Ureter (tissue), 1 donor: ENCODE measurements around the gene PRKCA. TPM values are rescaled to one million over a fixed set of nuclear protein-coding genes. Genes with fewer than 3 reads are reported as not detected.

Experiments used
- DNase-seq: peaks from one replicate; pipeline ENCODE4 v3.0.0-alpha.2; 2020; ENCODE audit warnings: low spot score
- total RNA-seq: library from RNA; stranded (reverse); gene quantifications from one replicate; pipeline ENCODE4 v1.2.4, GENCODE V29; 2023
- donor health status: DM: yes; HTN: yes; CAD: no.

The PRKCA gene
- total RNA-seq, 1 donor from 2014 or later, result 58.1 TPM

DNA sequence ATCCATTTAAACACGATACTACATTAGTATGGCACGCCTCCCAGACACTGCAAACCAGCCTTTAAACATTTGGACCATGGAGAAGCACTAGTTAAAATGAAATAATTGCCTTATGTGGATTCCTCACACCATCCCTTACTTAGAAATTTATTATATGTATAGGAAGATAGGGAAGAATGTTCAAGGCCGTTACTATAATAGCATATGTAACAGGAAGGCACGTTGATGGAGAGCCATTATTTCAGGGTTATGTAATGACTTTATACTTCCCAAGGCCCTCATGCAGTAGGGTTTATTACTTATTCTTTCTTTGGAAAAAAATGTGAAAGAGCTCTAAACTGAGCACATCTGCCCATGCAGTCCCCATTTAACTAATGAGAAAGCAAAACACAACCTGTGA, 435.9 kb downstream of the PRKCA start:
- DNase-seq, result no peak

DNA sequence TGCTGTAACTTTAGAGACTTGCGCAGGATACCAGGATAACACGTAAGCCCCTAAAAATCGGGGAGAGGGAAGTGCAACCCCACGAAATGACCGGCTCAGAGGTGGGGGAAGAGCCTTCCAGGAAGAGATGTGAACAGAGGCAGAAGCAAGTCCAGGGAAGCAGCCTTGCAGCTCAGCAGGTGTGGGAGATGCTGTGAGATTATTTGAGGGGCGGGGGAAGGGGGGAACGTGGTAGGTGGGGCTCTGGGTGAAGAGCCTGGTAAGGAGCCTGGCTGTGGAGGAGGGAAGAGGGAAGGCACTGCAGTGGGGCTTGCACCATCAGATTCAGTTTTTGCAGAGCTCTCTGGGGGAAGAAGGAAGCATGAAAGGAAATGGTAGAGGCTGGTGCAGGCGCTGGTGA, 437.1 kb downstream of the PRKCA start:
- DNase-seq, result no peak

DNA sequence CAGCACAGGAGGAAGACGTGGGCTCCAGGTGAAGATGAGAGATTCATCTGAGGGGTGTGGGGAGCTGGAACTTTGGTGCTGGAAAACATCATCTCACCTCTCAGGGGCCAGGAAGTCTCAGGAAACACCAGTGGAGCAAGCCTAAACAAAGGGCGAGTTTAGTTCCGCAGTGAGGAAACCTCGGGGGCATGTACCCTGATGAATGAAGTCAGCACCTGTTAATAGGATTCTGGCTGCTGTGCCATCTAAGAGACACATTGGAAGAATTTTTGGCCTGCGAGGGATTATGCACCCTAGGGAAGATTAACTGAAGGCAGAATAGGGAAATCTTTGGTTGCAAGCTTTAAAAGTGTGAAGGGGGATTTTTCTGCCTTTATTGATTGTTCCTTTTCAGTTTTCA, 437.8 kb downstream of the PRKCA start:
- DNase-seq, result no peak

DNA sequence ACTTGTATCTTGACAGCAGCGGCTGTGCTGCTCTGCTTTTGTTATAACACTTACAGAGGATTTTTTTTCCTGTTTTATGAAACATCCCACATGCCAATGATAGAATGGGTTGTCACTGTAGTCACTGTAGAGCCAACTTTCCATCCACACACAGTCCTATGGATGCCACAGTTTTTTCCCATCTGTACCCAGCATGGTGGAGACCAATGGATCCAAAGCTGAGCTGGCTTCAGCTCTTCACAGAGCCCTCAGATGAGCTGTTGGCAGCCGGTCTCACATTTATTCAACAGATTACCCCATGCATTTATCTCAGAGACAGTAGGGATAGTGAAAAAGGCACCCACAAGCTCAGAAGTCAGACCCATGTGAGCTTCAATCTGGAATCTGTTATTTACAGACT, 441.1 kb downstream of the PRKCA start:
- DNase-seq, result no peak

DNA sequence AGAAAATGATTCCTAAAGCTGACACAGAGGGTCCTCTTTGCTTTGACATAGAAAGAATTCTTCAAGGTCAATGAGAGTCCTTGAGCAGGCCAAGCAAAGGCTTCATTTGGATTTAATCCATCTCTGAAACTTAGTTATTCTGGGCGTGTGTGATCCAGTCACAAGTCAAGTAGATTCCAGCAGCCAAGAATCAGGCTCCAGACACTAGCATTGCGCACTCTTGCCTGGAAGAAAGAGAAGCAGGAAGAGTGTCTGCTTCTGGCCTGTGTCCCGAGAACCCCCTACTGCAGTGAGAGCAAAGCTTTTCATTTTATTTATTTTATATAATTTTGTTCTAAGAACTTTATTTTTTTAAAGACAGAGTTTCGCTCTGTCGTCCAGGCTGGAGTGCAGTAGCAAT, 444.3 kb downstream of the PRKCA start:
- DNase-seq, result no peak

DNA sequence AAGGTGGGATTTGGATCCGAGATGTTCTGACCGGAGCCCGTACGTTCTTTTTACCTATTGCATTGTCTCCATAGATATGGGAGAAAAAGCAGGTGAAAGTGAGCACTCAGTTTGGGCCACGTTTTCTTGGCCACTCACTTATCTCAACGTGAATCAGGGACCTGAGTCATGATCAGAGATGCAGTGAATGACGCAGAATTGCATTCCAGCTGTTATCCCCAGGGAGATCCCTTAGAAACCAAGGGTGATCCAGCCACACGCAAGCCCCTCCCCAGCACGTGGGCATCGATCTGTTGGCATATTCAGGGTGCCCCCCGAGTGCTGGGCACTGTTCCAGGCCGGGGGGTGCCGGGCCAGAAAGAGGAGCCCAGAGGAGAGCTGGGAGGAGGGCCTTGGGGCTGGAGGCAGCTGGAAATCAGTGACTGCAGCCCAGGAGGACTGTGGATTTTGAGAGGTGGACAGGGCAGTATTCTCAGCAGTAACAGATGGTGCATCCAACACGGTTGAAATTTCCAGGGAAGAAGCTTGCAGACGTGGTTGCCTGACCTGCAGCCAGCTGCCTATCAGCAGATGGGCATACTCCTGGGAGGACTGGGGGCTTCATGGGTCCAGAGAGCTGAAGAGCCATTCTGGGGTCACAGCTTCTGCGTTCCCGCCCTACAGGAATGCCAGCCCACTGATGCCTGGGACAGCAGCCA, 445.3 kb downstream of the PRKCA start:
- DNase-seq, result no peak

DNA sequence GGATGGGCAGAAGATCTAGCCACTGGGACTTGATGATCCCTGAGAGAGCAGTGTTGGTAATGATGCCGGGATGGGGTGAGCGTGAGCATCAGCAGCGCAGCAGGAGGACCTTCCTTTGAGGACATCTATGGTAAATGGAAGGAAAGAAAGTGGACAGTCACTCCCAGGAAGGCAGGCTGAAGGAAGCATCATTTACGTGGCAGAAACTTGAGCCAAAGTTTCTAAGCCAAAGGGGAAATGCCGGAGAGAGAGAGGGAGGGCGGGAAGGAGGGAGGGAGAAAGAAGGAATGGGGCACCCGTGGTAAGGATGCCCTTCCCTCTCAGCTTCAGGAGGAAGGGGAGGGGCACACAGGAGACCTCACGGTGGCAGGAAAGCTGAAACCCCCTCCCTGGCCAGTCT, 446.2 kb downstream of the PRKCA start:
- no peak for DNase-seq

DNA sequence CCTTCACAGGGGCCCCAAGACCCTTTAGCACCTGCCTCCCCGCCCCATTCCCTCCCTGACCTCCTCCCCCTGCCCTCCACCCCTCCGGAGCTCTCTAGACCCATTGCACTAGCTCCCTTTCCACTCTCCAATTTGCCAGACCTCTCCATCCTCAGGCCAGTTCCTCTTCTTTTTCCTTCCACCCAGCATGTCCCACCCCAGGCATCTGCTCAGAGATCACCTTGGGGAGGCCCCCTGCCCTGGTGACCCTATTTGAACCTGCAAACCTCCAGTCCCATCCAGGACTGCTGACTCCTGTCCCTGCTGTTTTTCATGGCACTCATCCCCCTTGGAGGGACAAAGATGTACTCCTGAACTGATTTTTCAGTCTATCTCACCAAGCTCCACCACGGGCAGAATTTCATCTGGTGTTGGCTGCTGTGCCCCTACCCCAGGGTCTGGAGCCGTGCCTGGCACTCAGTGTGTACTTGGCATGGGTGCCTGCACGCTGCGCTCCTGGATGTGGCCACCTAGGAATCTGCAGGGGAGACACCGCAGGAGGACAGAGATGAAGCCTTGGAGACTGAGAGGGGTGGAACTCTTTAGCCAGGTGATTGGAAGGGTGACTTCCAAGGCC, 446.9 kb downstream of the PRKCA start:
- DNase-seq, result no peak

DNA sequence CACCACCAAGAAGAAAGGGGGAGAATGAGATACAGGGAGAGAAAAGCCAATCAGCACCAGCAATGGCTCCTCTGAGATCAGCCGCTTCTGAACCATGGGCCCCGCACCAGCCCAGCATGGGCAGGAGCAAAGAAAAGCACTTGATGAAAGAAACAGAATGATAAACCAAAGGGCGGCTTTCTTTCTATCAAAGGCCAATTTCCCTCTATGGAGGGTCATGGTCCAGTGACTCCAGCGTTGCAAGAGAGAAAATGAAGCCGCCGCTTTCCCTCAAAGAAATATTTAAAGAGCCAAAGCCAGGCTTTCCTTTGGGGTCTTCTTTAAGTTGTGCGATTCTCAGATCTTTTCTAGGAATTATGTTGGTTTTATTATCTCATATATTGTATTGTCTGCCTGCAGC, 447.7 kb downstream of the PRKCA start:
- DNase-seq, result no peak

DNA sequence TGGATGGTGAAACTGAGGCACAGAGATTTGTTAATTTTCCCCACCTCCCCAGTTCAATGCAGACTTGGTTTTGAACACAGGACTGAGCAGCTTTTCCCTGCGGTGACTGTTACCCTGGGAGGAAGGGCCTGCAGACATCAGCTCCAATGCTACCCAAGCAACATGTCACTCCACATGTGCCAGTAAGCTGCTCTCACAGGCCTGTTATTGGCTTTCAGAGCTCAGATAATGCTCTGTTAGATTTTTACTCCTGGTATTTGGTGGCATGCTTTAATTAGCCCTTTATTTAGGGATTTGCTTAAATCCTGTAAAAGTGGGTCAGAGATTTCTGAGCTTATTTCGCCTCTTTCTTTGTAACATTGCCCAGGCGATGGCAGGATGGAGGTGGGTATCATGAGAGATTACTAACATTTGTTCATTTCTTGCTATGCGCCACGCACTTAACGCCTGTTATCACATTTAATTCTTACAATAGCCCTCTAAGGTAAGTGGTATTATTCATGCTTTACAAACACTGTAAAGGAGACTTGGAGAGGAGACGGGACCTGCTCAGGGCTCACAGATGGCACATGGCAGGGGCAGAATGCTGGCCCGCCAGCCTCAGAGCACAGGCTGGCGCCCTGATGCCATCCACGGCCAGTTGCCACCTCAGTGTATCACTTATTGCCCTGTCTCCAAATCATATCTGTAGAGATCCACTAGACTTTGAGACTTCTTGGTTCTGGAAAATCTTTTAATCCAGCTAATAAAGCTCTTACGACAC, 448.5 kb downstream of the PRKCA start:
- no peak for DNase-seq

DNA sequence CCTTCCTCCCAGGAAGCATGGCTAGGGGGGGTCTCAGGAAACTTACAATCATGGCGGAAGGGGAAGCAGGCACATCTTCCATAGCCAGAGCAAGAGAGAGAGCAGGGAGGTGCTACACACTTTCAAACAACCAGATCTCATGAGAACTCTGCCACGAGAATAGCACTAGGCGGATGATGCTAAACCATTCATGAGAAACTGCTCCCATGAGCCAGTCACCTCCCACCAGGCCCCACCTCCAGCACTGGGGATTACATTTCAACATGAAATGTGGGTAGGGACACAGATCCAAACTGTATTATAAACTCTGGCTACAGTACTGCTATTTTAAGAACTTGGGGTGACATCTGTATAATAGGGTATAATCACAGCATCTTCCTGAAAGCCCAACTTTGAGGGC, 449.4 kb downstream of the PRKCA start:
- DNase-seq, result no peak

DNA sequence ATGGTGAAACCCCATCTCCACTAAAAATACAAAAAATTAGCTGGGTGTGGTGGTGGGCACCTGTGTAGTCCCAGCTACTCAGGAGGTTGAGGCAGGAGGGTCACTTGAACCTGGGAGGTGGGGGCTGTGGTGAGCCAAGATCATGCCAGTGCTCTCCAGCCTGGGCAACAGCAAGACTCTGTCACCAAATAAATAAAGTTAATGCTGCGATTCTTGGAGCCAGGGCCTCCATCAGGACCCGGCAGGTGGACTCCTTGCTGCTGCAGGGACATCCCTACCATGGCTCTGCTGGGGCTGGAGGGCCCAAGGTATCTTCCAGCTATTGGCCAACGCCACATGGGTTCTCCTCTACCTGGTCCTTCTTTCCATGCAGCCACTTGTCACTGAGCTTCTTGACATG, 450.0 kb downstream of the PRKCA start:
- no peak for DNase-seq

DNA sequence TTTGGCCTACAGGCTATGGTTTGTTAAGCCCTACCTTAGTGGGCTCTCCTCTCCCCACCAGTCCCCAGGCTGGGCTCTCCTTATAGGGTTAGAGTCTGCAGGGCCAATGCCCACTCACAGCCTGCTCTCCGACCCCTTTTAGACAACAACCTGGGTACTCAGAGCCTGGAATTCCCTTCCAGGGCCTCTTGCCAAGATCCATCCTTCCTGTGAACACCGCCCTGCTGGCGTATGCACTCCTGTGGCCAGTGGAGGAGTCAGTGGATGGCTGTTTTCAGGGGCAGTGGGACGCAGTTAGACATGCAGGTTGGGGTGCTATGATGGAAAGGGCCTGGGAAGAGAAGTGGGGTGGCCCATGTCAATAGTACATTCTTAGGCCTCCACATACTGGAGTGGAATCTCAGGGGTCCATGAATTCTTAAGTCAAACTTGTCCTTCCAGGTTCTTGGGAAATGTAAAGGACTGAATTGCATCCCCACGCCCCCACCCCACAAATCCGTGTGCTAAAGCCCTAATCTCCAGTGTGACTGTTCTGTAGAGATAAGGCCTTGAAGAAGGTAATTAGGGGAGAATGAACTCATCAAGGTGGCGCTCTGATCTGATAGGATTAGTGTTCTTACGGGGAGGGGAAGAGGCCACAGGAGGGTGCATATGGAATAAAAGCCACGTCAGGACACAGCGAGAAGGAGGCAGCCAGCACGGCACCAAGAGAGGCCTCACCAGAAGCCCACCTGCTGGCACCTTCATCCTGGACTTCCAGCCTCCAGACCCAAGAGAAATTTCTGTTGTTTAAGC, 450.9 kb downstream of the PRKCA start:
- no peak for DNase-seq

DNA sequence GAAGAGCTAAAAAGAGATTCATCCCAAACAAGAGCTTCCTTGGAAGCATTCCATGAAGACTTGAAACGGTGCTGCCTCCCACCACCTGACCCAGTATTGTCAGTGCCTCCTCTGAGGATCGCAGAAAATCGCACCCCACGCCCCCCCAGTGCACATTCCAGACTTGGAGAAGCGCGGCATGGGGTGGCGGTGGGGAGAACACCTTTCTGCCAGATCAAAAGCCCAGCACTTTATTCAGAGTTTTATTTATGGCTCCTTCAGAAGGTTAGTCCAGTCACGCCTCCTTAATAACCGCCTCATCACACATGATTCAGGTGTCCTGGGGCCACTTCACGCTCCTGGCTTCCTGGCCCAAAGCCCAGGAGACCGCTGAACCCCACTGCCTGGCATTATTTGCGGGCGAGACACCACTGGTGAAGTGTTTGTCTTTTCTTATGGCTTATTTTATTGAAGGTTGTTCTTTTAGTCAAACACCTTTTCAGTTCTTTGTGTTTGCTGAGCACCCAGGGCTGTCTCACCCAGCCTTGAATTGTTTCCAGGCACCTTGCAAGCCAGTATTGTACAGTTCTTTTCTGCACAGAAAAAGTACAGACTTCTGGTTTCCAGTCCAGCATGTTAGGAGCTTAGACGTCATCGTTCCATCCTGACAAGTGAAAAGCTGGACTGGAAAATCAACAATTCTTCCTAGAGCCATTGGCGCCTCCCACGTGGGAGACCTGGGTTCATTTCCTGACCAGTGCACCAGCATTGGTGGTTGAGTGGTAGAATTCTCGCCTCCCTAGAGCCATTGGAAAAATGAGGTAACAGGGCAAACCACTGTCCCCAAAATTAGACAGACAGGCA, 452.9 kb downstream of the PRKCA start:
- DNase-seq, result no peak

DNA sequence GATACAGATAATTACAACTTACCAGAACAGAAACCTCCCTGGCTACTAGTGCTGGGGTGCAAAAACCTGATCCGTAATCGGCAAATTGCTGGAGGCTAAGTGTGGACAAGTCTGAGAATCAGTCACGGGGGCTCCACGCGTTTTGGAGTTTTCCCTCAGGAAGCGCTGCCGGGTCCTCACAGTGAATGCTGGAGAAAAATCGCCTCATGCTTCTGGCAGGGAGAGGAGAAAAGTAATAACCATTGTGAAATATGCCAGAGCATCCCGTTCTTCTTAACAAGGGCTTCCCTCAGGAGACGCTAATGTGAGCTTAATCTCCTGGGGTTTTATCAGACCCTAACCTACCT, 453.5 kb downstream of the PRKCA start:
- DNase-seq, result no peak

DNA sequence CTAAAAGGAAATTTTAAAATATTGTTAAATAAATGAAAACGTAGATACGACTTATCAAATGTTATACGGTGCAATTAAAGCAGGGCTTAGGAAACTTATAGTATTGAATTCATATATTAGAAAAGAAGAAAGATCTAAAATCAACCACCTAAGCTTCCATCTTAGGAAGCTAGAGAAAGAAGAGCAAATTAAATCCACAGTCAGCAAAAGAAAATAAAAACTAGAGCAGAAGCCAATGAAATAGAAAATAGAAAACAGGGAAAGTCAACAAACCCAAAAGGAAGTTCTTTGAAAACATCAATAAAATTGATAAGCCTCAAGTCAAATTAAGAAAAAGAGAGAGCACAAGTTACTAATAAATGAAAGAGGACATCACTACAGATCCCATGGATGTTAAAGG, 457.9 kb downstream of the PRKCA start:
- no peak for DNase-seq

DNA sequence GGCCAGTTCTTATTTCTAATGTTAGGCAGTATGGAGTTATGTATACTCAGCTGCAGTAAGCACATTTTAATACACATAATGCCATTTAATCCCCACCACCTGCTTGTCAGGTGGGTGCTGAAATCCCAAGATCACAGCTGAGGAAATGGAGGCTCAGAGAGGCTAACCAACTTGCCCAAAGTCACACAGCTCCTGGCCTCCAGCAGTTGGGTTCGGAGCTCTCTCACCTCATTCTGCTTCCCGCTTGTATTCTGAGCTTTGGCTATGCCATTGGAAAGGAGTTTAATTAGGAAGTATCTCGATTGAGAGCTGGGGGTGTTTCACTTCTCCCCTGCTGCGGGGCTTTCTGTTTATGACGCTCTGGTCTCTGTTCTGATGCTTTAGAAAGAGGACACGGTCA, 459.9 kb downstream of the PRKCA start:
- DNase-seq, result no peak

DNA sequence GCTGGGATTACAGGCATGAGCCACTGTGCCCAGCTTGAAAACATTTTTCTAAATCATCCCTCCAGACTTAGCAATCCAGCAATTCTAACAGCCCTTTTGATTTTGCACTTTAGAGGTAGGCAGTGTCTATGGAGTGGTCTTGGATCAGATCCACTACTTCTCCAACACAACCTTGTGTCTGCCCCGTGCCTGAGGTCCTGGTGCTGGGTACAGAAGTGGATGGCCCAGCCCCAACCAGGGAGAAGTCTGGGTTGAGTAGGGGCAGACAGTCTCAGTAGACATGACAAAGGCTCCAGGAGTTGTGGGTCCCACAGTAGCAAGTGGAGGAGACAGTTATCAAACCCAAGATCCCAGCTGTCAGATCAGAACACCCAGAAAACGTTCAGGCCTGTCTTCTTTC, 460.6 kb downstream of the PRKCA start:
- no peak for DNase-seq

DNA sequence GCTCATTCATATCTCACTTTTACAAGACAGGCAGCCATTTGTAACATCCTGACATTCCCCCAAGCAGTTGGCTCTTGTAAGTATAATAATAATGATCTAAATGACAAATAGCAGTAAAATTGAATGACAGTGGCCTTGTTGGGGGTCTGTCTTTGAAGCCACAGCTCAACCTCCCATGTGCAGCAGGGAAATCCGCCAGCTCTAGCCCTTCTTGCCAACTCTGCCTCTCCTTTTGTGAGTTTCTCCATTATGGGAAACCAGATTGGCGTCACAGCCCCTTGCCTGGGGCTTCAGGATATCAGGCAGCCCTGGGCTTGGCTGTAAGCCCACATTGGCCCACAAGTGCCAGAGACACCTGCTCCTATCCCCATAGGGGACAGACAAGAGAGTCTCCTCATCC, 462.1 kb downstream of the PRKCA start:
- DNase-seq, result no peak

DNA sequence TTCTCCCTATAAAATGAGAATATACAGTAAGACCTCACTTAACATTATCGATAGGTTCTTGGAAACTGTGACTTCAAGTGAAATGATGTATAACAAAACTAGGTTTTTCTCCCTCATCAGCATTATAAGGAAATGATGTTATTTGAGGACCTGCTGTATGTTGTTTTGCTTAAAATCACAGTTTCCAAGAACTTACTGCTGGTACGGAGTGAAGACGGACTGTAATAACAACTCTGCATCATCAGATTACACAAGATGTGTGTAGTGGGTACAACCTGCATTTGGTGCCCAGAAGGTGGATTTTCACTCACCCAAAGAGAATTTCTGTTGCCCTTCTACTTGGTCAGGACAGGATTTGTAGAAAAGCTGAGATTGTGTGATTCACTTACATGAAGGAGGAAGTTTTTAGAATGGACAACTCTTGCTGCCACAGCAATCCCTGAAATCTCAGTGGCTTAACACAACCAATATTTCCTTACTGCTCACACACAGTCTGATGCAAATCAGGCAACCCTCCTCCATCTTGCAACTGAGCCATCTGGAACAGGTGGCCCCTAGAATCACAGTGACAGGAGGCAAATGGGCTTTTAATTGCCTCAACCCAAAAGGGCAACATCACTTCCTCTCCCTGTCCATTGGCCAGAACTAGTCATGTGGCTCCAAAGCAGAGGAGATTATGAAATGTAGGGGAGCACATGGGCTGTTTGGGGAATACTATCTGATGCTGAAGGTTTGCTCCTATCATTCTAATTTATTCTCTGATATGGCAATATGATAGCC, 464.9 kb downstream of the PRKCA start:
- no peak for DNase-seq

DNA sequence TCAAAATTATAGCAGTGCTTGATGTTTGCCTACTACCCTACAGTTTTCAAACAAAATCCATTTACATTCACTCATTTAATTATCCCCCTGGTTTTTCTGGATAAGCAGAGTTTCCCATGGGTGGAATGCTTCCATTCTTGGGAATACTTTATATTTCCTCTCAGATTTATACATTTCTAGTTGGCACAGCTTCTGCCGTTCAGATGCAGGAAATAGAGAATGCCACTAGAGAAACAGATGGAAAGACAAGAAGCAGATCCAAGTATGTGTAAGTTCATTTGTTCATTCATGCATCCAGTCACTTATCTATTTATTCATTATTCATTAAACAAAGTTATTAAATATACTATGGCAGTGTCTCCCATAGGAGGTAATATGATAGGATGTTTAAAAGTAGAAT, 467.5 kb downstream of the PRKCA start:
- no peak for DNase-seq
